Fibroblast of lung (primary cell): ENCODE measurements around the gene CP. TPM values are rescaled to one million over a fixed set of nuclear protein-coding genes. Genes with fewer than 3 reads are reported as not detected.

Experiments used
- DNase-seq, 2 donors: peaks; one replicate each; pipeline versions ENCODE4 v3.0.0 to v3.0.0-alpha.2; 2010; ENCODE audit warnings: low read depth in 2 of 2
- H2AFZ ChIP-seq: 2 replicates; pipeline ENCODE4 v1.5.1; 2012; ENCODE audit warnings: low read length, control low read depth, inconsistent platforms
- H3K27ac ChIP-seq: 2 replicates; pipeline ENCODE4 v1.5.1; 2011; ENCODE audit warnings: low read length, control low read depth; ENCODE audit not compliant: insufficient read depth
- H3K27me3 ChIP-seq: 2 replicates; pipeline ENCODE4 v1.5.1; 2011; ENCODE audit warnings: mild to moderate bottlenecking, low read length; ENCODE audit not compliant: control insufficient read depth, insufficient read depth
- H3K36me3 ChIP-seq: 2 replicates; pipeline ENCODE4 v1.5.1; 2011; ENCODE audit warnings: low read length; ENCODE audit not compliant: control insufficient read depth, insufficient read depth
- H3K4me1 ChIP-seq: 2 replicates; pipeline ENCODE4 v1.5.1; 2011; ENCODE audit warnings: low read length; ENCODE audit not compliant: control insufficient read depth, insufficient read depth; ENCODE audit errors: extremely low read depth
- H3K4me2 ChIP-seq: 2 replicates; pipeline ENCODE4 v1.5.1; 2011; ENCODE audit warnings: low read length, control low read depth; ENCODE audit not compliant: insufficient read depth; ENCODE audit errors: extremely low read depth
- H3K4me3 ChIP-seq, 4 experiments: fragments of 200-600 bp in 1 of 4; sonication (generic) in 1 of 4; replicated peaks in 1 of 4; 2 replicates each; pipeline ENCODE4 v1.5.1; 2011 to 2016; ENCODE audit warnings: low read length in 4 of 4, low read depth in 3 of 4, mild to moderate bottlenecking in 3 of 4, control low read depth in 2 of 4, inconsistent platforms in 1 of 4, mixed read lengths in 1 of 4; ENCODE audit not compliant: insufficient read depth in 1 of 4; ENCODE audit errors: control extremely low read depth in 1 of 4
- H3K79me2 ChIP-seq: 2 replicates; pipeline ENCODE4 v1.5.1; 2012; ENCODE audit warnings: mild to moderate bottlenecking, low read length, inconsistent platforms; ENCODE audit not compliant: control insufficient read depth, insufficient read depth
- H3K9ac ChIP-seq: 2 replicates; pipeline ENCODE4 v1.5.1; 2011; ENCODE audit warnings: mild to moderate bottlenecking, low read length, control low read depth; ENCODE audit not compliant: insufficient read depth
- H3K9me3 ChIP-seq: 2 replicates; pipeline ENCODE4 v1.5.1; 2012; ENCODE audit warnings: low read depth, low read length; ENCODE audit not compliant: control insufficient read depth, insufficient read depth
- H4K20me1 ChIP-seq: 2 replicates; pipeline ENCODE4 v1.5.1; 2011; ENCODE audit warnings: low read length; ENCODE audit not compliant: control insufficient read depth, insufficient read depth; ENCODE audit errors: extremely low read depth
- CTCF ChIP-seq, 2 donors: IDR thresholded peaks in 1 of 2; conservative IDR thresholded peaks in 1 of 2; 1 replicate in 1 of 2; 2 replicates in 1 of 2; pipeline ENCODE4 v1.5.1; 2011 to 2012; ENCODE audit warnings: low read length in 2 of 2, control low read depth in 1 of 2, inconsistent platforms in 1 of 2, low read depth in 1 of 2, mild to moderate bottlenecking in 1 of 2
- EZH2 ChIP-seq: IDR thresholded peaks from 2 replicates; pipeline ENCODE4 v1.5.1; 2012; ENCODE audit warnings: low read length, control low read depth, mild to moderate bottlenecking; ENCODE audit errors: missing control alignments
- polyA minus RNA-seq: library from RNA; depleted of rRNA, polyadenylated mRNA; stranded (reverse); fragments of >200 nt; gene quantifications from 2 replicates; pipeline ENCODE4 v1.2.3, GENCODE V29; 2011; ENCODE audit warnings: low replicate concordance
- polyA plus RNA-seq, 2 donors: library from polyadenylated mRNA; depleted of rRNA in 1 of 2; stranded (reverse) in 1 of 2; unstranded in 1 of 2; fragments of >200 nt; gene quantifications; 2 replicates each; pipeline ENCODE4 v1.2.1, GENCODE V29; 2011 to 2012; ENCODE audit warnings: missing spikeins in 1 of 2
- total RNA-seq: library from RNA; depleted of rRNA; stranded (reverse); fragments of >200 nt; gene quantifications from 2 replicates; pipeline ENCODE4 v1.2.1, GENCODE V29; 2014

Gene CP
- total RNA-seq (under 0.01 TPM in 1 of 2 replicates, not detected in the other), polyA plus RNA-seq (0.03 TPM in 1 of 2 replicates, not detected in the other), polyA minus RNA-seq (not detected in 2 replicates)
- polyA plus RNA-seq (2012), result 0.13 TPM in 1 of 2 replicates, not detected in the other

GRCh38 chr3:149221783-149222517 is at the start of gene CP:
TSS of gene CP (minus strand) at chr3:149221829. CDS start at chr3:149221792, 37 bp downstream.
- Histone ChIP-seq H3K4me1 (peaks cover 2% of the 10 kb centered on the region), H3K9me3 (no peaks in the 10 kb centered on the region), H3K4me2 (no peak within 1 kb of the TSS), H3K36me3 (no peaks in the 10 kb centered on the region), H4K20me1 (no peaks in the 10 kb centered on the region), H3K9ac (no peak within 1 kb of the TSS), H3K79me2 (no peaks in the 10 kb centered on the region), H3K4me3 (no peak within 1 kb of the TSS), H3K27ac (no peak within 1 kb of the TSS), H3K27me3 (no peaks in the 10 kb centered on the region), H2AFZ (peak within 1 kb of the TSS; percentile 5)
- DNase-seq, result no peak
- TF ChIP-seq CTCF (conservative IDR thresholded peaks at IDR 0.05 in 1 of 2, IDR thresholded peaks at IDR 0.05 in 1 of 2; ENCODE audit: low read depth in 1 of 2, low read length in 2 of 2), result no peak
- TF ChIP-seq EZH2, result no peak

- peak; percentile 16 to 44 for DNase-seq
- Histone ChIP-seq H3K79me2 (no peaks in the 10 kb centered on the region), H3K9me3 (no peaks in the 10 kb centered on the region), H3K27ac (no peak overlapping the region), H2AFZ (peak overlapping the region; percentile 48), H4K20me1 (no peaks in the 10 kb centered on the region), H3K9ac (no peak overlapping the region), H3K4me1 (peaks cover 11% of the 10 kb centered on the region), H3K4me2 (peak overlapping the region; percentile 33), H3K36me3 (no peaks in the 10 kb centered on the region), H3K27me3 (no peaks in the 10 kb centered on the region), H3K4me3 (no peak overlapping the region)
- no peak for TF ChIP-seq CTCF (conservative IDR thresholded peaks at IDR 0.05 in 1 of 2, IDR thresholded peaks at IDR 0.05 in 1 of 2; ENCODE audit: low read depth in 1 of 2, low read length in 2 of 2)
- TF ChIP-seq EZH2, result no peak
These were observed 48.6 kb upstream of the CP start for GRCh38 chr3:149270180-149270579.

- Histone ChIP-seq H4K20me1 (no peaks in the 10 kb centered on the region), H3K27me3 (no peaks in the 10 kb centered on the region), H3K27ac (no peak overlapping the region), H3K9me3 (no peaks in the 10 kb centered on the region), H3K4me2 (no peak overlapping the region), H3K9ac (no peak overlapping the region), H3K4me1 (peaks cover 11% of the 10 kb centered on the region), H3K36me3 (no peaks in the 10 kb centered on the region), H2AFZ (no peak overlapping the region), H3K79me2 (no peaks in the 10 kb centered on the region), H3K4me3 (no peak overlapping the region)
- no peak for DNase-seq
- no peak for TF ChIP-seq CTCF (conservative IDR thresholded peaks at IDR 0.05 in 1 of 2, IDR thresholded peaks at IDR 0.05 in 1 of 2; ENCODE audit: low read depth in 1 of 2, low read length in 2 of 2)
- TF ChIP-seq EZH2, result no peak
These were observed 48.1 kb upstream of the CP start for GRCh38 chr3:149269687-149270086.
